Measurements from ENCODE around the gene CBX8.

The CBX8 gene

GRCh38 chr17:79804856-79805696, 8.2 kb upstream of the CBX8 start:
- DNase-seq (ENCODE audit: low read depth, low spot score) = no peak

GRCh38 chr17:79803997-79804855, 7.3 kb upstream of the CBX8 start:
- no peak for DNase-seq (ENCODE audit: low read depth, low spot score)

GRCh38 chr17:79803421-79803996, 6.6 kb upstream of the CBX8 start:
- DNase-seq (ENCODE audit: low read depth, low spot score) = no peak

GRCh38 chr17:79802736-79803420, 6.0 kb upstream of the CBX8 start:
- no peak for DNase-seq (ENCODE audit: low read depth, low spot score)

GRCh38 chr17:79802039-79802735, 5.3 kb upstream of the CBX8 start:
- no peak for DNase-seq (ENCODE audit: low read depth, low spot score)

- no peak for DNase-seq (ENCODE audit: low read depth, low spot score)
Measured at GRCh38 chr17:79801156-79802038, 4.5 kb upstream of the CBX8 start.

GRCh38 chr17:79800325-79801155, 3.7 kb upstream of the CBX8 start:
- DNase-seq (ENCODE audit: low read depth, low spot score) = peak; percentile 75

GRCh38 chr17:79799538-79800324, 2.9 kb upstream of the CBX8 start:
- DNase-seq (ENCODE audit: low read depth, low spot score) = no peak

GRCh38 chr17:79799174-79799537, 2.3 kb upstream of the CBX8 start:
- no peak for DNase-seq (ENCODE audit: low read depth, low spot score)

- DNase-seq (ENCODE audit: low read depth, low spot score) = no peak
Measured at GRCh38 chr17:79798299-79799173, 1.7 kb upstream of the CBX8 start.

- DNase-seq (ENCODE audit: low read depth, low spot score) = no peak
Measured at GRCh38 chr17:79797492-79798298, 818 bp upstream of the CBX8 start.

GRCh38 chr17:79796444-79796762, 474 bp downstream of the CBX8 start:
- no peak for DNase-seq (ENCODE audit: low read depth, low spot score)

GRCh38 chr17:79795795-79796443, 958 bp downstream of the CBX8 start:
- DNase-seq (ENCODE audit: low read depth, low spot score) = no peak

- no peak for DNase-seq (ENCODE audit: low read depth, low spot score)
Measured at GRCh38 chr17:79794659-79795511, 2.0 kb downstream of the CBX8 start.

GRCh38 chr17:79793924-79794304, 3.0 kb downstream of the CBX8 start:
- no peak for DNase-seq (ENCODE audit: low read depth, low spot score)
